Muscle of back (tissue), 11 donors: ENCODE data around the gene RNF11. TPM values are rescaled to one million over a fixed set of nuclear protein-coding genes. Genes with fewer than 3 reads are reported as not detected.

ENCODE experiments used
- DNase-seq, 3 donors: peaks; one replicate each; pipeline versions ENCODE4 v3.0.0 to v3.0.0-alpha.2; 2013
- polyA plus RNA-seq, 10 donors: library from polyadenylated mRNA; unstranded; fragments of 120-200 nt; gene quantifications; one replicate each; pipeline ENCODE4 v1.2.1, GENCODE V29; 2013; ENCODE audit not compliant: insufficient read length in 10 of 10

RNF11 gene
- polyA plus RNA-seq, 10 donors, result 94.5 to 136 (median 115) TPM

DNA sequence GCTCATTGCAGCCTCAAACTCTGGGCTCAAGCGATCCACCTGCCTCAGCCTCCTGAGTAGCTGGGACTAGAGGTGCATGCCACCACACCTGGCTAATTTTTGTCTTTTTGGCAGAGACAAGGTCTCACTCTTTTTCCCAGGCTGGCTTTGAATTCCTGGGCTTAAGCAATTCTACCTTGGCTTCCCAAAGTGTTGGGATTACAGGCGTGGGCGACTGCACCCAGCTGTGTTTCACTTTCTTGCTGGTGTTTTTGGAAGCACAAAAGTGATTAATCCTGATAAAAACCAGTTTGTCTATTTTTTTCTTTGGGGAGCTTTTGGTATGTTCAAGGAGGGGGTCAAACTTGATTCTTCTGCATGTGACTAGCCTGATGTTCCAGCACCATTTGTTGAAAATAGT, 19.3 kb downstream of the RNF11 start:
- DNase-seq, result no peak

DNA sequence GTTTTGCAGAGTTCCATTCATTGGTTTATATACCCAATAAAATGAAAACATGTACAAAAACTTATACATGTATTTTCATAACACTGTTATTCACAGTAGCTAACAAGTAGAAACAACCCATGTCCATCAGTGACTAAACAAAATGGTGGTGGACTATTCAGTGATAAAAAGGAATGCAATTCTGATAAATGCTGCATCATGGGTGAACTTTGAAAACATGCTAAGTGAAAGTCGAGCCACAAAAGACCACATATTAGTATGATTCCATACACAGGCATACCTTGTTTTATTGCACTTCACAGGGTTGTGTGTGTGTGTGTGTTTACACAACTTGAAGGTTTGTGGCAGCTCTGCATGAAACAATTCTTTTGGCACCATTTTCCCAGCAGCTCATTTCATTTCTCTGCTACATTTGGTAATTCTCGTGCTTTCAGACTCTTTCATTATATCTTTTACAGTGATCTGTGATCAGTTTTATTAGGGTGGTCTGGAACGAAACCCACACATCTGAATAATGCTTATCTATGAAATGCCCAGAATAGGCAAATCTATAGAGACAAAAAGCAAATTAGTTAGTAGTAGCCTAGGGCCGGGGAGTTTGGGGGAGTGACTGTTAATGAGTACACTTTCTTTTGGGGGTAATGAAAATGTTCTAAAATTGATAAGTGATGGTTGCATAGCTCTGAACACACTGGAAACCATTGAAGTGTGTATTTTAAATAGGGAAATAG, 27.2 kb downstream of the RNF11 start:
- DNase-seq, result no peak

GRCh38 chr1:51264451-51264850, 28.4 kb downstream of the RNF11 start:
- peak; percentile 68 to 90 (median 86) for DNase-seq

DNA sequence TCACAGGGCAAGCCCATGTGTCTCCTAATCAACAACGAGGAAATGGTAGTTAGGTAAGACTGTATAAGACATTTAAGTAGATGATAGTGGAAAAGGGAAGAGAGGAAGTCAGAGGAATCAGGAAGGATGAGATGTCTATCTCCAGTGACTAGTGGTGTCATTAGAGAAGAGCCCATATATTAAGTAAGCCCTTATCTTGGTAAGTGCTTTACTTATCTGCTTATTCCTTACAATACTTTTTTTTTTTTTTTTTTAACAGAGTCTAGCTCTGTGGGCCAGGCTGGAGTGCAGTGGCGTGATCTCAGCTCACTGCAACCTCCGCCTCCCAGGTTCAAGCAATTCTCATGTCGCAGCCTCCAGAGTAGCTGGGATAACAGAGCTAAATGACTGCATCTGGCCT, 29.5 kb downstream of the RNF11 start:
- DNase-seq, result no peak

DNA sequence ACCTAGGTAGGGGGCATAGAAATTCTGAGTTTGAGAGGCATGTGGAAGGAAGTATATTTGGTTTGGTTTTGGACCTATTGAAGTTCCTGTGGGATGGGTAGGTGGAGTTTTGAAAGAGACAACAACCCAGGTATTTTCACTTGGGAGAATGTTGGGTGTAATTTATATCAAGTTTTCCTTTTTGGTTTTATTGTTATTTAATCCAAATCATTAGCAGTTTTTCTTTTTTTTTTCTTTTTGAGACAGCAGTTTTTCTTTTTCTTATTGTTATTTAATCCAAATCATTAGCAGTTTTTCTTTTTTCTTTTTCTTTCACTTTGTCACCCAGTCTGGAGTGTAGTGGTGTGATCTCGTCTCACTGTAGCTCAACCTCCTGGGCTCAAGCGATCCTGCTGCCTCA, 30.1 kb downstream of the RNF11 start:
- no peak for DNase-seq

DNA sequence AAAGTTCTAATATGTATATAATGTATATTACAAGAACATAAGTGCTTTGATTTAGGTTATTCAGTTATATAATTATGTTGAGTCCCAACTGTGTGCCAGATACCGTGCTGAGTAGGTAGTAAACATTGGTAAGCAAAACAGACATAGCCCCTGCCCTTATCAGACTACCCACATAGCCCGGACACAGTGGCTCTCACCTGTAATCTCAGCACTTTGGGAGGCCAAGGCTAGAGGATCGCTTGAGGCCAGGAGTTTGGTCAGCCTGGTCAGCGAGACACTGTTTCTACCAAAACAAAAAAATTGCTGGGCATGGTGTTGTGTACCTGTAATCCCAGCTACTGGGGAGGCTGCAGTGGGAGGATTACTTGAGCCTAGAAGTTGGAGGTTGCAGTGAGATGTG, 30.7 kb downstream of the RNF11 start:
- DNase-seq, result no peak

- peak in 1 of 3 donors; percentile 10 for DNase-seq
Observed at GRCh38 chr1:51268634-51269033, 32.6 kb downstream of the RNF11 start.

DNA sequence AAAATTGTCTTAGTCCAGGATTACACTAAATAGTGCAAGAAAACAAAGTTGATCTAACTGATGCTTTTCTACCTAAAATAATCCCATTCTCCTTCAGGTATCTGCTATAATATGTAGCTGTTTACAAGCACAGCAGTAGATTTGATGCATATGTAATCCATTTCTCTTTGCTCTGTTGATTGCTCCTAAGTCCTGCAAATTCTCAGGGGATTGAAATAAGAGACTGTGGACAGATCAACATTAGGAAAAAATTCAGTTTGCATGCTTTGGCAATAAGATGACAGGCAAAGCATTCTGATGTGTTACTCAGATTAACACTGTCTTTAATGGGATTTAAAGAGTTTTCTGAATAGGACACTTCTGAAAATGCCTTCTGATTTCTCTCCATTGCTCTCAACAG, 34.7 kb downstream of the RNF11 start:
- DNase-seq, result peak in 1 of 3 donors; percentile 18

DNA sequence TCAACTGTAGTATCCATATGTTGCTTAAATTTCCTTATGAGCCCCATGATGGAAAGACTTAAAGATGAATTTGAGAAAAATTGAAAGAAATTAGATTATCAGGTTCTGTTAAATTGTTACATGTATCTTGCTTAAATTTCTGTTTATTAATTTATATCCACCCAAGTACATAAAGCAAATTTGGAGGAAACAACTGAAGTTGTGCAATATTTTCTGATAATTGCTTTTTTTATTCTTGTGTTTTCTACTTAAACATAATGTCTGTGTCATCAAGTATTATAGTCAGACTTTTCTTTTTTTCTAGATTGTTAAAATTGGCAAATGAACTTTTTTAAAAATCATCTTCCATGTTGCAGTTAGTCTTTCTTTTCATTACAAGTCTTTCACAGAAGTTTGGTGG, 36.8 kb downstream of the RNF11 start:
- no peak for DNase-seq

- DNase-seq, result no peak
Observed at GRCh38 chr1:51274676-51275075, 38.6 kb downstream of the RNF11 start.

DNA sequence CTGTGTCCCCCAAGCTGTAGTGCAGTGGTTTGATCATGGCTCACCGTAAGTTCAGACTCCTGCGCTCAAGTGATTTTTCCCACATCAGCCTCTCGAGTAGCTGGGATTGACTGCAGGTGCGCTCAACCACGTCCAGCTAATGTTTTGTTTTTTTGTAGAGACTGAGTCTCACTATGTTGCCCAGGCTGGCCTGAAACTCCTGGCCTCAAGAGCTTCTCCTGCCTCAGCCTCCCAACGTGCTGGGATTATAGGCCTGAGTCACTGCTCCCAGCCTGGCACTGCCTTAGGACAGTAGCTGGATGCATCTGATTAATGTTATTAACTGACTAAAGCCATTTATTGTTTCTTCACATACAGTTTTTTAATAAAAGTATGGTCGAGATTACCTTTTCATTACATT, 40.2 kb downstream of the RNF11 start:
- DNase-seq, result no peak

- no peak for DNase-seq
Observed at GRCh38 chr1:51280321-51280978, 44.4 kb downstream of the RNF11 start.

GRCh38 chr1:51281807-51282206, 45.7 kb downstream of the RNF11 start:
- no peak for DNase-seq

DNA sequence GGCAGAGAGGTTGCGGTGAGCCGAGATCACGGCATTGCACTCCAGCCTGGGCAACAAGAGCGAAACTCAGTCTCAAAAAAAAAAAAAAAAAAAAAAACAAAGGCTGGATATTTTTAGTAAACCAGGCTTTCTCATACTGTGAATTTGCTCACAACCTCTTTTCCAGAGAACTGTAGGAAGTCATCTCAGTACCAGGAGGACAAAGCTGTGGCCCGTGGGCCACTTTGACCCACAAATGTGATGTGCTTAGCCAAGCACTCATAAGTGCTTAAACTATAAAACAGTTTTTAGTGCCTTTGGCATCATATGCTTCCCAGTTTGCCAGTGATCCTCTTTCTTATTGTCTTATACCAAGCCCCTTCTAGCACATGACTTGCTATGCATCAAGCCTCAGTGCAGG, 46.5 kb downstream of the RNF11 start:
- no peak for DNase-seq

DNA sequence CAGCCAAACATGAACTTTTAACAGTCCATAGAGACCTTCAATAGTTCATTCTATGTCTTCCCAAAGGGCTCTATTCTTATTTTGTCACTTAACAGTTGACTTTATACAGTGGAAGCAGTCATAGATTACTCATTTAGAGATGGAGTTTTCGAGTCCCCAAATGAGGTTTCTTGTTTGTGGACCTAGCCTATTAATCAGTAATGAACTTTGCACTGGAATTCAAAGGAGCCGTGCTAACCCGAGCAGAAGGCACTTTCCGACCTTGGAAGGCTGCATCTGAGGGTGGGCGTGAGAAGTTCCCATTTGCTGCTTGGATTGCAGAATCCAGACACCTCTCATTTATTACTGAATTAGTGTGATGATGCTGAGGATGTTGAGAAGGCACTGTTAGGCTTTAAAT, 47.9 kb downstream of the RNF11 start:
- DNase-seq, result no peak

DNA sequence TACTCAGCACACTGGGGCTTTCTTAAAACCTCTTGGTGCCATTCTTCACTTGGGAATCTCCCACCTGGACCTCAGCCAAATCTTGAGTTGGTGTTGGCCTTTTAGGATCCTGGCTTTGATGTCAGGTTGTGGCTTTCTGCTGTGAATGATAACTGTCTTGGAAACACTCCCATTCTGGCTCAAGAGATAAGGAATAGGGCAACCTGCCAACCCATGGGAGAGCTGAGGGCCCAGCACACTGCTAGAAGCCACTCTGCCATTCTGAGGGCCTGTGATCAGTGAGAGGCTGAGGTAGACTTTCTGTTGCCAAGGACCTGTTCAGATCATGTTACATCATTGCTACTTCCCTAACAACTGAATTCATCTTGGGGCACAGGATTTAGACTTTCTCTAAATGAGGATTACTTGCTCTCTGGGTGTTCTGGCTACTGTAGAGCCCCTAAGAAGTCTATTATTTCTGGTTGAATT, 48.4 kb downstream of the RNF11 start:
- no peak for DNase-seq

DNA sequence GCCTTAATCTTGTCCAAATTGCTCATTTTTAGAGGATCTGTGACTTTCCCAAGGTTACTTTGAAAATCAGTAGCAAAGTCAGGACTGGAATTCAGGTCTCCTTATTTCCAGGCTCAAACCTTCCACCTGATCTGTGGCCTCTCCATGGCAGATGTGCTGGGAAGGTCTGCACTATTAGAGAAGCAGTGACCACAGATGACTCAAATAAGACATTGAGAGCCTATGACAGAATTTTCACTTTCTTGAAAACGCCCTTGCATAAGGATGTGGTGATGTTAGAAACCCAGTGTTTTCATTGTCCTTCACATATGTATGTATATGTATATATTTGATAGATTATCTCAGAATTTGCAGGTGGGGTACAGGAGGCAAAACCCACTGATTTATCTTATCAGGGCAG, 49.0 kb downstream of the RNF11 start:
- DNase-seq, result no peak

GRCh38 chr1:51287966-51288365, 51.9 kb downstream of the RNF11 start:
- no peak for DNase-seq

DNA sequence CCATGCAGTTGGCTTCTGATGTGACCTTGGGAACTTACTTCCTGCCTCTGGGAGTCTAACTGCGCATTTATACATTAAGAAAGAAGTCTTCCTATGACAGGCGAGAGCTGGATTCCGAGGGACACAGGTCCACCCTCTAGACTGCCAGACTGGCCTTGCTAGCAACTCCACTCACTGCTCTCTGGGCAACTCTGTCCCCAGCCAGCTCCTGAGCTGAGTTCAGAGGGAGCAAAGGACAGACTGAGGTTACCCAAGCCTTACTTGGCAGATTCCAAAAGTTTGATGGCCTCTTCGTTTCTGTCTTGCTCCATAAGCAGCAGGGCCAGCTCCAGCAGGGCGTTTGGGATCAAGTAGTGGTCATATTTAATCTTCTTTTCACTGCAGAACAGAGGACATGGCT, 52.5 kb downstream of the RNF11 start:
- no peak for DNase-seq

GRCh38 chr1:51289676-51290488, 53.8 kb downstream of the RNF11 start:
- no peak for DNase-seq

GRCh38 chr1:51290489-51290847, 54.4 kb downstream of the RNF11 start:
- DNase-seq, result no peak

DNA sequence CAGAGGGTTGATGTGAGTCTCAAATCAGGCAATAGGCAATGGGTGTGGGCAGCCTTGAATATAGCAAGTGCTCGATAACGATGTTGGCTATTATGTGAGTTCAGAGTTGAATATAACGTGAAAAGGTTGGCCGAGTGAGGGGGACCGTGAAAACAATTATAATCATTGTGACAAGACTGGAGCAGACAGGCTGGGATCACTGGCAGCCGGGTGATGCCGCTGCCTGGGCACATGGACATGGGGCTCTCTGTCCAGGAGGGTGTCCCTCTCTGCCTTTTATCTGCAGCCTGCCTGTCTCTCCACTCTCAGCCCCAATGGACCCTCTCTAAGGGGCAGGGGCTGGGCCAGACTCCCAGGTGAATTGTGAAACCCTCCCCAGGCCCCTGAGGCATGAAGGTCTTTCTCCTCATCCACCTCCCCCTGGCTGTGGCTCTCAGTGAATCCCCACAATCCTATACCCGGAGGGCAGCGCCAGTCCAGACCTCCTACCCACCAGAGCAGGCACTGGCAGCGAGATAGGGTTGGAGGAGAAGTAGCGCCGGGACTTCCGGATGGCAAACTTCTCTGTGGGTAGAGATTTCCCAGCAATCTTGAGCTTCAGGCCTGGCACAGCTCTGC, 57.9 kb downstream of the RNF11 start:
- no peak for DNase-seq
